GM18519 (cell line): Measurements from ENCODE around the gene HCFC1.
"Not testable (repeated sequence)": the region's sequence is repeated elsewhere in the genome, so short reads cannot be mapped to it uniquely, and the experiment has no call there.

ENCODE experiments used
- ATAC-seq: cut with Tn5 transposase; IDR thresholded peaks from one replicate; pipeline ENCODE4 v1.9.1; 2021; ENCODE audit warnings: mild to moderate bottlenecking, moderate library complexity; ENCODE audit not compliant: unreplicated experiment, low FRiP score

Gene HCFC1

GRCh38 chrX:154010330-154011087, 38.9 kb upstream of the HCFC1 start:
- no peak for ATAC-seq

GRCh38 chrX:154008521-154008920, 36.9 kb upstream of the HCFC1 start:
- ATAC-seq, result no peak

- no peak for ATAC-seq
These were observed 35.3 kb upstream of the HCFC1 start for GRCh38 chrX:154006947-154007346.

GRCh38 chrX:154004315-154004714, 32.7 kb upstream of the HCFC1 start:
- no peak for ATAC-seq

- no peak for ATAC-seq
These were observed 30.6 kb upstream of the HCFC1 start for GRCh38 chrX:154002215-154002719.

GRCh38 chrX:154000051-154000450, 28.4 kb upstream of the HCFC1 start:
- ATAC-seq, result no peak

GRCh38 chrX:153999359-154000037, 27.9 kb upstream of the HCFC1 start:
- no peak for ATAC-seq

GRCh38 chrX:153995504-153995903, 23.9 kb upstream of the HCFC1 start:
- no peak for ATAC-seq

GRCh38 chrX:153994398-153994797, 22.8 kb upstream of the HCFC1 start:
- not testable (repeated sequence) for ATAC-seq

GRCh38 chrX:153993978-153994377, 22.4 kb upstream of the HCFC1 start:
- no peak for ATAC-seq

- no peak for ATAC-seq
These were observed 21.5 kb upstream of the HCFC1 start for GRCh38 chrX:153993079-153993478.

- ATAC-seq, result no peak
These were observed 20.6 kb upstream of the HCFC1 start for GRCh38 chrX:153992180-153992579.

- ATAC-seq, result no peak
These were observed 19.5 kb upstream of the HCFC1 start for GRCh38 chrX:153991013-153991580.

- ATAC-seq, result no peak
These were observed 18.5 kb upstream of the HCFC1 start for GRCh38 chrX:153989973-153990655.

GRCh38 chrX:153988493-153988892, 16.9 kb upstream of the HCFC1 start:
- no peak for ATAC-seq

- ATAC-seq, result no peak
These were observed 12.9 kb upstream of the HCFC1 start for GRCh38 chrX:153984351-153985178.

GRCh38 chrX:153983321-153983801, 11.7 kb upstream of the HCFC1 start:
- ATAC-seq, result no peak

- no peak for ATAC-seq
These were observed 10.3 kb upstream of the HCFC1 start for GRCh38 chrX:153981771-153982533.

- ATAC-seq, result no peak
These were observed 9.6 kb upstream of the HCFC1 start for GRCh38 chrX:153981231-153981630.
